Lower lobe of right lung (tissue), 2 donors: Measurements from ENCODE around the gene SARNP. TPM values are rescaled to one million over a fixed set of nuclear protein-coding genes. Genes with fewer than 3 reads are reported as not detected.

Experiments
- ATAC-seq, 2 donors: fragments of 200-7000 bp; cut with Tn5 transposase; one replicate each; pipeline ENCODE4 v1.9.1; 2020 to 2022; ENCODE audit warnings: mild to moderate bottlenecking in 2 of 2, moderate library complexity in 2 of 2
- DNase-seq: peaks from one replicate; pipeline ENCODE4 v3.0.0-alpha.2; 2020
- H3K27ac ChIP-seq: fragments of 200-600 bp; one replicate; pipeline ENCODE4 v1.8.0; 2022
- H3K27me3 ChIP-seq: fragments of 200-600 bp; one replicate; pipeline ENCODE4 v1.8.0; 2022; ENCODE audit warnings: low read depth
- H3K36me3 ChIP-seq: fragments of 200-600 bp; one replicate; pipeline ENCODE4 v1.8.0; 2022; ENCODE audit warnings: mild to moderate bottlenecking
- H3K4me1 ChIP-seq: fragments of 200-600 bp; one replicate; pipeline ENCODE4 v1.8.0; 2022
- H3K4me3 ChIP-seq: fragments of 200-600 bp; one replicate; pipeline ENCODE4 v1.8.0; 2022; ENCODE audit warnings: mild to moderate bottlenecking
- H3K9me3 ChIP-seq: fragments of 200-600 bp; one replicate; pipeline ENCODE4 v1.8.0; 2022
- intact Hi-C: fragments of 100-400 bp; cut with DNase I; formaldehyde crosslinking; loops from one replicate; pipeline ENCODE4 v1.11.0; 2022
- total RNA-seq: library from RNA; stranded (reverse); fragmentation: NEBNext Ultra II Directional; extraction: Animal tissue kit (Norgen Biotek cat#: 25700); gene quantifications from one replicate; pipeline ENCODE4 v1.2.1, GENCODE V29; 2021
- TF ChIP-seq, protein P1 (sequence below): fragments of 200-600 bp; IDR thresholded peaks from one replicate; pipeline ENCODE4 v1.8.0; 2022; ENCODE audit warnings: antibody characterized with exemption, mild to moderate bottlenecking
- donor health status: DM: no; HTN: yes; CAD: no; lungs with severe emphysema.

The SARNP gene
- total RNA-seq, 1 donor from 2014 or later, result 40.1 TPM

DNA sequence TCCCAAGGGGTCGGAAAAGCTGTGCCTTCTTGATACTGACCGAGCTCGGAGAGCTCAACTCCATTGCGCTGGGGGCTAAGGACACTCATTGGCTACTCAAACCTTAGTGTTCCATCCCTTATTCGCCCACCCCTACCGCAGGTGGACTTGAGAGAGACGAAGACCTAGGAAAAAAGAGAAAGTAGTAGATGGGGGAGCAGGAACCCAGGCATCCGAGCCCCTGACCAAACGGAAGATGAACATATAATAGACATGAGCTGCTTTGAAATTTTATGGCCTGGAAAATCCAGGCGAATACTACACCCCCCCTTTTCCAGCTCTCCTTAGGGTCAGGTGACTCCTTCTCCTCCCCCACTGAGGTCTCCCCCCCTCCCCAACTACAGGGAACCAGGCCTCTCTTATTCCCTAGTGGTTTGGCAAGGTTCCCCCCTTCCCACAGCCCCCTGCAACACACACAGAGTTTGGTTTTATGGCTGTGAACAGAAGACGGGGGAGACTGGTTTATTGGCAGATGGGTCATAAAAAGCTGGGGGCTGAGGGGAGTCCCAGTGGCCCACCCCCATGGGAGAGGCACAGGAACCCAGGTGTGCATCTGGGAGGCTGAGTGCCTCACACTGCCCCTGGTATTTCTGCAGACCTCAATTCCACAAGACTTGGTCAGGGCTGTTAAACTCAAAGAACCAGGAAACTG lies 73.0 kb downstream of the SARNP start:
- intact Hi-C loops, result loop anchor here (10.0 kb wide), 1 partner anchor 190 kb away; the partner anchor contains the start of gene DGKA
- Histone ChIP-seq H3K27me3 (no peaks in the 10 kb centered on the region), H3K9me3 (no peaks in the 10 kb centered on the region), H3K4me1 (peaks cover 14% of the 10 kb centered on the region), H3K27ac (peak overlapping the region; percentile 21), H3K4me3 (peak overlapping the region; percentile 58), H3K36me3 (no peaks in the 10 kb centered on the region)
- no peak for DNase-seq
- TF ChIP-seq, protein P1, sequence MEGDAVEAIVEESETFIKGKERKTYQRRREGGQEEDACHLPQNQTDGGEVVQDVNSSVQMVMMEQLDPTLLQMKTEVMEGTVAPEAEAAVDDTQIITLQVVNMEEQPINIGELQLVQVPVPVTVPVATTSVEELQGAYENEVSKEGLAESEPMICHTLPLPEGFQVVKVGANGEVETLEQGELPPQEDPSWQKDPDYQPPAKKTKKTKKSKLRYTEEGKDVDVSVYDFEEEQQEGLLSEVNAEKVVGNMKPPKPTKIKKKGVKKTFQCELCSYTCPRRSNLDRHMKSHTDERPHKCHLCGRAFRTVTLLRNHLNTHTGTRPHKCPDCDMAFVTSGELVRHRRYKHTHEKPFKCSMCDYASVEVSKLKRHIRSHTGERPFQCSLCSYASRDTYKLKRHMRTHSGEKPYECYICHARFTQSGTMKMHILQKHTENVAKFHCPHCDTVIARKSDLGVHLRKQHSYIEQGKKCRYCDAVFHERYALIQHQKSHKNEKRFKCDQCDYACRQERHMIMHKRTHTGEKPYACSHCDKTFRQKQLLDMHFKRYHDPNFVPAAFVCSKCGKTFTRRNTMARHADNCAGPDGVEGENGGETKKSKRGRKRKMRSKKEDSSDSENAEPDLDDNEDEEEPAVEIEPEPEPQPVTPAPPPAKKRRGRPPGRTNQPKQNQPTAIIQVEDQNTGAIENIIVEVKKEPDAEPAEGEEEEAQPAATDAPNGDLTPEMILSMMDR, result no peak
- ATAC-seq, result peak; percentile 2

GRCh38 chr12:55743406-55744339 lies 73.9 kb downstream of the SARNP start:
- Histone ChIP-seq H3K27me3 (no peaks in the 10 kb centered on the region), H3K9me3 (no peaks in the 10 kb centered on the region), H3K4me1 (peaks cover 14% of the 10 kb centered on the region), H3K27ac (peak overlapping the region; percentile 21), H3K4me3 (peak overlapping the region; percentile 58), H3K36me3 (no peaks in the 10 kb centered on the region)
- DNase-seq (peak; percentile 78), ATAC-seq (peak; percentile 46 to 53)
- intact Hi-C loops, result loop anchor here (10.0 kb wide), 1 partner anchor 191 kb away; the partner anchor contains the start of gene DGKA
- TF ChIP-seq, protein P1, result no peak

DNA sequence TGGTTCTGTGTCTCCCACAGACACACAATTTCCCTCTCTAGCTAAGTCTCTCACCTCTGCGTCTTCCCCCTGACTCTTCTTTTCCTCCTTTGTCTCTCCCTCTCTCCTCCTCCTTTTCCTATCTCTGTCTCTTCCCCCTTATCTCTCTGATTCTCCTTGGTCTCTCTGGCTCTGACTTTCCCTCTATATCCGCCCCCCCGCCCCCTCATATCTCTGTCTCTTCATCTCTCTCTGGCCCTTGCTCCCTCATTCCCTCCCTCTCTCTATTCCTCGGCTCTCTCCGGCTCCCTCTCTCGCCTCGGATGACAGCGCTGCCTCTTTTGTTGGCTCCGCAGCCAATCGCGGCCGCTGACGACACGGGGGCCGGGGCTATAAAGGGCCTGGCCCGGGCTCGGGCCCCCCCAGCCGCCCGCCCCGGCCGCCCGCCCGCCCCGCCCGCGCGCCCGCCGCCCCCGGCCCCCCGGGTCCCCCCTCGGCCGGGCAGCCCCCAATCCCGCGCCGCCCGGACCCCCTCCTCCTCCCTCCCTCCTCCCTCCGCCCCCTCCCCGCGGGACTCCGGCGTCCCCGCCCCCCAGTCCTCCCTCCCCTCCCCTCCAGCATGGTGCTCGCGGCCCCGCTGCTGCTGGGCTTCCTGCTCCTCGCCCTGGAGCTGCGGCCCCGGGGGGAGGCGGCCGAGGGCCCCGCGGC lies 74.7 kb downstream of the SARNP start, which contains the start of gene GDF11:
GDF11 (plus strand) TSS at position 404 of the 687 bp plus-strand sequence; CDS start at position 599, 195 bp downstream.
- ATAC-seq (peak; percentile 46 to 52), DNase-seq (peak; percentile 74)
- intact Hi-C loops, result loop anchor here (10.0 kb wide), 1 partner anchor 192 kb away; the partner anchor contains the start of gene DGKA
- peak within 1 kb of the TSS; percentile 58 for H3K4me3 ChIP-seq
- peaks cover 21% of the 10 kb centered on the region for H3K4me1 ChIP-seq
- no peaks in the 10 kb centered on the region for H3K9me3 ChIP-seq
- H3K36me3 ChIP-seq, result no peaks in the 10 kb centered on the region
- TF ChIP-seq, protein P1, result no peak
- H3K27me3 ChIP-seq, result no peaks in the 10 kb centered on the region
- H3K27ac ChIP-seq, result peak within 1 kb of the TSS; percentile 21

DNA sequence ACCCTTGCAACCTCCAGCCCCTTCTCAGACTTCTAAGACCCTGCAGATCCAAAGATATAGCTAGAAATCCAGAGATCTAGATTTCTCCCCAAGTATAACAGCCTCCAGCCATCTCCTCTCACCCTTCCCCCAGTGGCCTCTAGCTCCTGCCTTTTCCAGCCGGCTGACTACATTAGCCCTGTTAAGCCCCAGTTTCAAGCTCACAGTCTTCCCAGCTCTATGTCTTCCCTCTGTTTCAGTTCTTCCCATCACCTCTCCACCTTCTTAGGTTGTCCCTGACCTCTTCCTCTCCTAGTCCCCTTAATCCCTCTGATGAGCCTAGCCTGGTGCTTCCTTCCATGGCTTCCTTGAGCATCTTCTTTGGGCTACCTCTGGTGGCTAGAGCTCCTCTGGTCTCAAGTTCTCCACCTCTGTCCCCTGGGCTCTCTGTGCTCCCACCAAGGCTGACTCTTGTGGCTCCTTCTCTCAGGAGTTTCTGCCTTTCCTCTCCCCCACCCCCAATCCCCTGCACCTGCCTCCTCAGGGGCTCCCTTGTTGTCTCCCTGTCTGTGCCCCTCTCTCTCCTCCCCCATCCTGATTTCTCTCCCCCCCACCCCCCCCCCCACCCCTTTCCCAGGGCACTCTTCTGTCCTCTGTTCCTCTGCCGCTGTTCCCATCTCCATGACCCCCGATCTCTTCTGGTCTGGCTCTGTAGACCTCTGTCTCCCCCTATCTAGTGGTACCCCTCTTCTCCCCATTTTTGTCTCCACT lies 75.4 kb downstream of the SARNP start:
- H3K9me3 ChIP-seq, result no peaks in the 10 kb centered on the region
- ATAC-seq, result no peak
- no peak overlapping the region for H3K4me3 ChIP-seq
- TF ChIP-seq, protein P1, result no peak
- no peak for DNase-seq
- intact Hi-C loops, result loop anchor here (10.0 kb wide), 1 partner anchor 193 kb away; the partner anchor contains the start of gene DGKA
- H3K27me3 ChIP-seq, result no peaks in the 10 kb centered on the region
- peaks cover 29% of the 10 kb centered on the region for H3K4me1 ChIP-seq
- H3K36me3 ChIP-seq, result no peaks in the 10 kb centered on the region
- no peak overlapping the region for H3K27ac ChIP-seq
